GM23248 (cell line): ENCODE measurements around the gene RFX3.

ENCODE experiments used
- EZH2 ChIP-seq: fragments of 200-600 bp; sonication (generic); IDR thresholded peaks from 2 replicates; pipeline ENCODE4 v1.6.1; 2018; ENCODE audit warnings: antibody characterized with exemption, mild to moderate bottlenecking; ENCODE audit not compliant: insufficient read depth, poor library complexity, severe bottlenecking
- EZH2phosphoT487 ChIP-seq: fragments of 200-600 bp; sonication (generic); IDR thresholded peaks from 2 replicates; pipeline ENCODE4 v1.6.1; 2018; ENCODE audit warnings: antibody characterized with exemption, moderate library complexity, mild to moderate bottlenecking, low read depth; ENCODE audit not compliant: insufficient read depth

DNA sequence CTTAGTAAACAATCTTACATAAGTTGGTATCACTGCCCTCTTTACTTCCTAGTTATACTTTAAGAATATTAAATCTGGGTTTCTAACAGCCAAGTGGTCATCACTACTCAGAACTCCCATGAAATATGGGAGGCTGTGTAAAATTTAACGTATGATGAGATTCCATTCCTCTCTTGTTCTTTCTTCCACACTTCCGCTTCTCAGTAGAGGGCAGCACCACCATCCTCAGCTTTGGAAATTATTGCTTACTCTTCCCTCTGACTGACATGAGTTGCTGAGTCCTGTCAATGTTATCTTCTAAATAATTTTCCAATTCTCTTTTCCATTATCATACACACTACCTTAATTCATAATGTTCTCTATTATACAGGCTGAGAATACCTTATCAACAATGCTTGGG, 194.0 kb downstream of the RFX3 start:
- TF ChIP-seq EZH2phosphoT487 (no peak), EZH2 (no peak)
